IMR-90 (cell line): Measurements from ENCODE around the gene SLC9A7.

Source experiments
- FOS ChIP-seq: fragments of 150-350 bp; IDR thresholded peaks from 2 replicates; pipeline ENCODE4 v1.6.1; 2016; ENCODE audit warnings: low read depth, low read length
- MAZ ChIP-seq: IDR thresholded peaks from 2 replicates; pipeline ENCODE4 v1.6.1; 2012; ENCODE audit warnings: low read depth, mild to moderate bottlenecking, low read length, improper control_type of control experiment, moderate library complexity, borderline replicate concordance
- POLR2A ChIP-seq: IDR thresholded peaks from 2 replicates; pipeline ENCODE4 v1.6.1; 2012; ENCODE audit warnings: mild to moderate bottlenecking, low read depth, low read length
- RFX5 ChIP-seq: IDR thresholded peaks from 2 replicates; pipeline ENCODE4 v1.8.0; 2012; ENCODE audit warnings: low read depth, mild to moderate bottlenecking, low read length, moderate library complexity
- TF ChIP-seq, protein P1 (sequence below): fragments of 150-350 bp; IDR thresholded peaks from 2 replicates; pipeline ENCODE4 v1.6.1; 2016; ENCODE audit warnings: low read depth, mild to moderate bottlenecking, low read length, moderate library complexity, borderline replicate concordance
- TF ChIP-seq, protein P2 (sequence below): conservative IDR thresholded peaks from 2 replicates; pipeline ENCODE4 v1.5.1; 2012; ENCODE audit warnings: mild to moderate bottlenecking, low read depth, low read length, improper control_type of control experiment

DNA sequence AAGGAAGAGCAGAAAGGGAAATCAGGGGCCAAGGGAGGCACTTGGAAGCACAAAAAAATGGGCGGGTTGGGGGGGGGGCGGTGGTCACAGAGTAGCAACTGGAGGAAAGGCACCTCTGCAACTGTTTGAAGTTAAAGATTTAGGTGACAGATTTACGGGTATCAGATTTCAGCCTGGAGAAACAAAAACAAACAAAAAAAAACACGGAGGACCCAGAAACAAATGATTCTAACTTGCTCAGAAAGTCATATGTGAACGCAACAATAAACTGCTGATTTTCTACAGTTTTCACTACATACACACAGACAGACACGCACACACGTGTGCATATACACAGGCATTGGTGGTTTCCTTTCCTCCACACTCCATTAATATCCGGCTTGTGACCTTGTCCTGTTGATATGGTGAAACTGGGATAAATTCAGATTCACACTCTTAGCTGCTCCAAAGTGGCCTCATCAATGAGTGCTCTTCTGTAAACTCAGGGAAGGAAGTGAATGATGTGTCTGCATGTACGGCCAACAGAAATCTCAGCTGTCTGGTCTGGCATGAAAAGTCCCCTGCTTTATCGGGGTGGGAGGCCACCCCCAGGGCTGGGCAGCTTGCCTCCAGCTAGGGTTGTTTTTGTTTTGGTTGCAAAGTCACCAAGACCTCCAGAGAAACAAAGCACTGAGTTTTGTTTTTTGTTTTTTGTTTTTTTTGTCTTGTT, 131.1 kb downstream of the SLC9A7 start:
- TF ChIP-seq, protein P1, sequence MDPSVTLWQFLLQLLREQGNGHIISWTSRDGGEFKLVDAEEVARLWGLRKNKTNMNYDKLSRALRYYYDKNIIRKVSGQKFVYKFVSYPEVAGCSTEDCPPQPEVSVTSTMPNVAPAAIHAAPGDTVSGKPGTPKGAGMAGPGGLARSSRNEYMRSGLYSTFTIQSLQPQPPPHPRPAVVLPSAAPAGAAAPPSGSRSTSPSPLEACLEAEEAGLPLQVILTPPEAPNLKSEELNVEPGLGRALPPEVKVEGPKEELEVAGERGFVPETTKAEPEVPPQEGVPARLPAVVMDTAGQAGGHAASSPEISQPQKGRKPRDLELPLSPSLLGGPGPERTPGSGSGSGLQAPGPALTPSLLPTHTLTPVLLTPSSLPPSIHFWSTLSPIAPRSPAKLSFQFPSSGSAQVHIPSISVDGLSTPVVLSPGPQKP: no peak
- TF ChIP-seq, protein P2, sequence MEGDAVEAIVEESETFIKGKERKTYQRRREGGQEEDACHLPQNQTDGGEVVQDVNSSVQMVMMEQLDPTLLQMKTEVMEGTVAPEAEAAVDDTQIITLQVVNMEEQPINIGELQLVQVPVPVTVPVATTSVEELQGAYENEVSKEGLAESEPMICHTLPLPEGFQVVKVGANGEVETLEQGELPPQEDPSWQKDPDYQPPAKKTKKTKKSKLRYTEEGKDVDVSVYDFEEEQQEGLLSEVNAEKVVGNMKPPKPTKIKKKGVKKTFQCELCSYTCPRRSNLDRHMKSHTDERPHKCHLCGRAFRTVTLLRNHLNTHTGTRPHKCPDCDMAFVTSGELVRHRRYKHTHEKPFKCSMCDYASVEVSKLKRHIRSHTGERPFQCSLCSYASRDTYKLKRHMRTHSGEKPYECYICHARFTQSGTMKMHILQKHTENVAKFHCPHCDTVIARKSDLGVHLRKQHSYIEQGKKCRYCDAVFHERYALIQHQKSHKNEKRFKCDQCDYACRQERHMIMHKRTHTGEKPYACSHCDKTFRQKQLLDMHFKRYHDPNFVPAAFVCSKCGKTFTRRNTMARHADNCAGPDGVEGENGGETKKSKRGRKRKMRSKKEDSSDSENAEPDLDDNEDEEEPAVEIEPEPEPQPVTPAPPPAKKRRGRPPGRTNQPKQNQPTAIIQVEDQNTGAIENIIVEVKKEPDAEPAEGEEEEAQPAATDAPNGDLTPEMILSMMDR: no peak
- TF ChIP-seq POLR2A (no peak), MAZ (no peak), FOS (no peak), RFX5 (no peak)
